Activated CD8-positive, alpha-beta memory T cell treated with anti-CD3 and anti-CD28 coated beads for 48 hours (primary cell): ENCODE results near the gene CDC42EP4.
A peak's percentile ranks its signal among the peaks of the same experiment; 100 is the strongest.
"Not testable (repeated sequence)": the region's sequence is repeated elsewhere in the genome, so short reads cannot be mapped to it uniquely, and the experiment has no call there.

Source experiments
- DNase-seq, 3 experiments: peaks; one replicate each; pipeline ENCODE4 v3.0.0-alpha.2; 2020; ENCODE audit warnings: low read depth in 2 of 3, low spot score in 2 of 3

Gene CDC42EP4

DNA sequence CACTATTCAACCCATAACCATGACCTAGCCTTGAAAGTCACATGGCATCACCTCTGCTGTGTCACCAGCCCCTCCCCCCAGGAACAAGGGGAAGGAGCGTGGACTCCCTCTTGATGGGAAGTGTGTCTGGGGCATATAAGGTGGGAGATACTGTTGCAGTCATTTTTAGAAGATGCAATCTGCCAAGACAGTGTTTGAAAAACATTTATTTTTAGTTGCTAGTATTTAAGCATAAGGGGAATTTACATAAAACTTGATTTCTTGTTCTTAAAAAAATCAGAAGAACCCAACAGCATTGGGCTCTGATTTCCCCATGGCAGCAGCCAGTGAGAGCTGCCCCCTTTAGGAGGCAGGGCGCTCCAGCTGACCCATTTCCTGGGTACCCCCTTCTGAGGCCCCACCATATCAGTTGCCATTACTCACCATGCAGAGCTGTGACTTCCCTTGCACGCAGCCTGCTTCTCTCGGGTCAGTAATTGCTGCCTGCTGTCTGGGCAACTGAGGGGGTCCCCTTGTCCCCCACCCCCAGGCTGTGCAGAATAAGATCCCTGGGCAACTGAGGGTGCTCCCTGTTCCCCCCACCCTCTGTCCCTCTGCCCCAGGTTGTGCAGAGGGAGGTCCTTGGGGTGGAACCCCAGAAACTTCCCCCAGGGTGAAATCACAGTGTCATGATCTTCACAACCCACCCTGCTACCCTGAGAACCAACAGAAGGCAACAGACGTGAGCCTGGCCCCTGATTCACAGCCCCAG is 11.8 kb upstream of the CDC42EP4 start:
- no peak for DNase-seq

DNA sequence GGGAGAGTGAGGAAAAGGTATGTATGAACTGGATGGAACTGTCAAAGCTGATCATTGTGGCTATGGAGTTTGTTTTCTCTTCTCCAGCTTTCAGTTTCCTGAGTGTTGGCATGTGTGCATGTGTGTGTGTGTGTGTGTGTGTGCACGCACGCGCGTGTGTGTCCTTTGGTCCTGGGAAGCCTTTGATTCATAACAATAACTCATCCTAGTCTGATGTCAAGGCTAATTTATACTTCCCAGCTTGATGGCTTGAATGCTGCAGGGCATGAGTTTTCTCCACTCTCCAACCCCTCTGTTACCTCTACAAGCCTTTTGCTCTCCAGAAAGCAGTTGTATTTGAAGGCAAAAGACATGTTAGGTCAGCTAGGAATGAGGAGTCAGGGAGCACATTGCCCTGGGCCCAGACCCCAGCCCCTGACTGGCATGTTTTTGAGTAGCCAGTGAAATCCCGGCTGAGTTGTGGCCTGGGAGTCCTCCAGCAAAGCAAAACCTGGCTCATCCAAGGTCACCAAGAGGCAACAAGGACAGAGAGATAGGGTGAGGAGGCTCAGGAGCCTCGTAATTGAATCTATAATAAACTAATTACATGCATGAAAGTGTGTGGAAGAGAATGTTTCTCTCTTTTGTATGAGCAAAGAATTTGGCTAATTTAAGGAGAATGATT is 8.9 kb upstream of the CDC42EP4 start:
- no peak for DNase-seq

DNA sequence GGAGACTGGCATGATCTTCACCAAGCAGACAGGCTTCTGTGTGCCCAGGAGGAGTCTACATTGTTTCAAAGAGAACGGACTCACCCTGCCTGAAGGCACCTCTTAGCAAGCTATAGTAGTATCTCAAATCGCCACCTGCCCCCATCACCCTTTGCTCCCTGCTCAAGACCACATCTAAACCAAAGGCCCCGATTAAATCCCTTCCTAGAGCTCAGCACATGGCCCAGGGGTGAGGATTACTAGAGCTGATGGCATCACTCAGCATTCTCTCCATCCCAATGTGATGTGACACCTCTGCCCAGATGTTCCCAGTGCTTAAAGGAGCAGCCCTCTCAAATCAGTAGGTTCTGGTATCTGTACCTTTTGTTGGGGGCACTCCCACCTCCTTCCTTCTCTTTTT is 8.0 kb upstream of the CDC42EP4 start:
- no peak for DNase-seq

- no peak for DNase-seq
These were observed 7.0 kb upstream of the CDC42EP4 start for GRCh38 chr17:73318836-73319235.

GRCh38 chr17:73318427-73318813 is 6.6 kb upstream of the CDC42EP4 start:
- DNase-seq: no peak

GRCh38 chr17:73317513-73318426 is 6.0 kb upstream of the CDC42EP4 start:
- no peak for DNase-seq

- no peak for DNase-seq
These were observed 5.2 kb upstream of the CDC42EP4 start for GRCh38 chr17:73316919-73317505.

DNA sequence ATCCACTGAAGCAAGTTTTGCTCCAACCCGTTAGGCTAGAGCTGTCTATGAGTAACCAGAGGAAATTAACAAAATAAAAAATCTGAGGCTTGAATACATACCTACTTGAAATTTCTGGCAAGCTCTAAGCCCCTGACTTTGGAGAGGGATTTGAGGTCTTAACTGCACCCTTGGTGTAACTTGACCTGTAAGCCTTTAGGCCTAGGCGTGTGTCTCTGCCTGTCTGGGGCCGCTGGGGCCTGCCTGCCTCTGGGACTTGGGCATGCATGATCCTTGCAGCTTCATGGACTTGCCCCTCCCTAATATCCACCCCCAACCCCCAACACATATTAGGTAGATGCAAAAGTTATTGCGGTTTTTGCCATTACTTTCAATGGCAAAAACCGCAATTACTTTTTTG is 3.7 kb upstream of the CDC42EP4 start:
- no peak for DNase-seq

DNA sequence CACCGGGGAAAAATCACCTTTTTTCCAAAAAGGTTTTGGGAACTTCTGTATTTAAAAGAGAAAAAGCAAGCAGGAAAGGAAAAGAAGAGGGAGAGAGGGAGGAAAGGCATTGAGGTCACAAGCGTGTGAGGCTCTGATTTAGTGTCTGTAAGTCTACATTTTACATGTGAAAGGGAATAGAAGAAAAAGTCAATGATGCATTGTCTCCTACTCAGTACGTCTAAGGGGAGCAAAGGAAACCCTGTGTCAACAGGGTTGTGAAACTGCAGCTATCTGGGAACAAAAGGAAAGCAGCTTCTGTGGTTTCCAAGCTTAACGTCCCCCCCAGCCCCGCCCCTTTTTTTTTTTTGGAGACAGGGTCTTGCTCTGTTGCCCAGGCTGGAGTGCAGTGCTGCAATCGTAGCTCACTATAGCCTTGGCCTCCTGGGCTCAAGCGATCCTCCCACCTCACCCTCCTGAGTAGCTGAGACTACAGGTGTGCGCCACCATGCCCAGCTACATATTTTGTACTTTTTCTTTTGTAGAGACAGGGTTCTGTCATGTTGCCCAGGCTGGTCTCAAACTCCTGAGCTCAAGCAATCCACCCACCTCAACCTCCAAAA is 1.8 kb upstream of the CDC42EP4 start:
- no peak for DNase-seq

DNA sequence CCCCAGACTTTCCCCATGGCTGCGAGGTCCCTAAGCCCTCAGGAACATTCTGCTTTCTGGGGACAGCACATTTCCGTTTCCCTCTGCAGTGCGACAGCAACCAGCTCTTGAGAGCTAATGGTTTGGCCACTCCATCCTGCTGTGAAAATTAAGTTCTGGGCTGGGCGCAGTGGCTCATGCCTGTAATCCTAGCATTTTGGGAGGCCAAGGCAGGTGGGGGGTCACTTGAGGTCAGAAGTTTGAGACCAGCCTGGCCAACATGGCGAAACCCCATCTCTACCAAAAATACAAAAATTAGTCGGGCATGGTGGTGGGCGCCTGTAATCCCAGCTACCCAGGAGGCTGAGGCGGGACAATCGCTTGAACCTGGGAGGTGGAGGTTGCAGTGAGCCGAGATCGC is 1.1 kb upstream of the CDC42EP4 start:
- DNase-seq: not testable (repeated sequence)

GRCh38 chr17:73311428-73311780 is 397 bp downstream of the CDC42EP4 start:
- peak in 1 of 3 experiments; percentile 9 for DNase-seq

GRCh38 chr17:73309727-73310596 is 1.8 kb downstream of the CDC42EP4 start:
- no peak for DNase-seq

GRCh38 chr17:73308959-73309358 is 2.8 kb downstream of the CDC42EP4 start:
- DNase-seq: not testable (repeated sequence)

DNA sequence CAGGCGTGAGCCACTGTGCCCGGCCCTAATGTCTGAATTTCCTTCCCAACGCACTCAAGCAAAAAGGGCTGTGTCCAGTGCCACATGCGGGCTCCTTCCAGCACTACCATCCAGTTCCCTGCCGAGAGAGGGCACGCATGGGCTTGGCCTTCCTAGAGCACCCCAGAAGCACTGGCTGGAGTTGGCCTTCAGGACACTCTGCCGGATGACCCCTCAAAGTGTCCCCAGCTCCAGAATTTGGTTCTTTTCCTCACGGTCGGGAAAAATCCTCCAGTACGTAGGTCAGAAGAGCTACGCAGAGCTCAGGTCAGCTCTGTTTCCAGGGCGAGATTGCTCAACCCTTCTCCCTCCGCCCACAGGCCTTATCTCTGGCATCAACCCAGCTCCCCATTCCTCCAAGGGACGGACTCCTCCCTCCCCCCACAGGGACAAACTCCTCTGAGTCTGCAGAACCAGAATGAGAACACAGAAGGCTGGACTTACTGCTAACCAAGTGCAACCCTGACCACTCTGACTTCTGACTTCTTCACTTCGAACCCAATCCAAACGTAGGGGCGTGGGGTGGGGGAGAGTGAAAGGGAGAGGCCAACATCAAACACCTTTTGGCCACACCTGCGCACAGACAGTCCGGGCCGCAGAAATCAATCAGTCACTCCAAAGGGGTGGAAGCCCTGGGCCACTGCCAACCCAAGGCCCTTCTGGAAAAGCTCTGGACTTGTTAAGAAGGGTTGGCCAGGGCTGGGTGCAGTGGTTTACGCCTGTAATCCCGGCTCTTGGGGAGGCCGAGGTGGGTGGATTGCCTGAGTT is 3.6 kb downstream of the CDC42EP4 start:
- no peak for DNase-seq

DNA sequence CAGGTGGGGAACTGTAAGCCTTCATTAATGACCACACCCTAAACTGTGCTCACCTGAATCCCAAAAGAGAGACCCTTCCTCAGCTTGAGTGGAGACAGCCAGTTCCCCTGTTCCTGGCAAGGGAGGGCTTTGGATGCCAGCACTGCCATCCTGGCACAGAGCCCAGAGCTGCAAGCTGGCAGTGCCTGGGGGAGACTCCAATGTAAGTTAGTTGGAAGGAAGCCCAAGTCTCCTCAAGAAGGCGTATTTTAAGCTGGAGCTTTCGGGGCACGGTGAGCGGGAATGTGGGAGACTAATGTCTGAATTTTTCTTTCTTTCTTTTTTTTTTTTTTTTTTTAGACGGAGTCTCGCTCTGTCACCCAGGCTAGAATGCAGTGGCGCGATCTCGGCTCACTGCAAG is 4.7 kb downstream of the CDC42EP4 start:
- no peak for DNase-seq

DNA sequence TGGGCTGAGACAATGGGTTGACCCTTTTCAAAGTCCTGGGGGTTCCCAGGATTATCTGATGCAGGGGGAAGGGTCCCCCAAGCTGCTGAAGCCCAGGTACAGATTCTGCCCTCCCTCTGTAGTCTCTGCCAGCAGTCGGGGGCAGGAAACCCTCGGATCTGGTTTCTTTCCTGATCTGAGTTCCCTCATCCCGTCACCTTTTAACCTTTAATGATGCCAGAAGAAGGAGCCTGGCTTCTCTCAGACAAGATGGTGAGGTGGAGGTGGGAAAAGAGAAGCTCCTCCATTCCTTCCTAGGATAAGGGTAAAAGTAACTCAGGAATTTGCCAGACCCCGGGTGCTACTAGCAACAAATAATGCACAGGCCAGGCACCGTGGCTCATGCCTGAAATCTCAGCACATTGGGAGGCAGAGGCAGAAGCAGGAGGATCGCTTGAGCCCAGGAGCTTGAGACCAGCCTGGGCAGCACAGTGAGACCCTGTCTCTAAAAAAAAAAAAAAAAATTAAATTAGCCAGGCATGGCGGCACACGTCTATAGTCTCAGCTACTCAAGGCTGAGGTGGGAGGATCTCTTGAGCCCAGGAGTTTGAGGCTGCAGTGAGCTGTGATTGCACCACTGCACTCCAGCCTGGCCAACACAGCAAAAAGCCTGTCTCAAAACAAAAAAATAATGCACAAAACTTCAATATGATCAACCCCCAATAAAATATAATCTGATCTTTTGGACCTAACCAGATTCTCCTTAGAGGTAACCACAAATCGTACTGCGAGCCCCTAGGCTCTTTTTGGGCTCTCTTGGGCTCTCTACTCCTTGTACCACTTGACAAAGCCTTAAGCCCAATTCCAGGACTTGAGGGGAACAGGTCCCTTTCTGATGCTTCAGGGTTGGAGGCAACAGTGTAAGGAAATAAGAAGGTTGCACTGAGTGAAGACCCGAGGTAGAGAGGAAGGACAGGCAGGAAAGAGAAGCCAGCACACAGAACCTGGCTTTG is 5.7 kb downstream of the CDC42EP4 start:
- no peak for DNase-seq

- DNase-seq: no peak
These were observed 6.6 kb downstream of the CDC42EP4 start for GRCh38 chr17:73304971-73305812.
